Endothelial cell of umbilical vein (primary cell): Measurements from ENCODE around the gene NUP62CL. TPM values are rescaled to one million over a fixed set of nuclear protein-coding genes. Genes with fewer than 3 reads are reported as not detected.

Experiments
- BruUV-seq: library from RNA; stranded (reverse); fragments of 400-500 nt; replicated peaks from 2 replicates; lab custom pipeline; 2021; lab: Mats Ljungman, UMichigan
- CTCF ChIA-PET: fragments of 300-600, 350-600 bp; sonication (Branson Sonifier 250); formaldehyde crosslinking; loops from one replicate; lab custom pipeline; 2021; ENCODE audit warnings: antibody characterized with exemption, inconsistent platforms; lab: Charles Lee
- POLR2A ChIA-PET: fragments of 300-600, 350-600 bp; sonication (Branson Sonifier 250); formaldehyde crosslinking; loops from one replicate; lab custom pipeline; 2021; ENCODE audit warnings: antibody characterized with exemption, inconsistent platforms; lab: Charles Lee
- DNase-seq: peaks from one replicate; pipeline ENCODE4 v3.0.0-alpha.2; 2011; ENCODE audit warnings: low read depth, low spot score
- FAIRE-seq: peaks from 2 replicates; lab custom pipeline; 2011; peaks lifted over from hg19 to GRCh38; lab: Jason Lieb, UNC
- H2AFZ ChIP-seq: 2 replicates; pipeline ENCODE4 v1.6.0; 2012; ENCODE audit warnings: low read depth, low read length, control low read depth, inconsistent platforms
- H3K27ac ChIP-seq: 2 replicates; pipeline ENCODE4 v1.5.1; 2011; ENCODE audit warnings: low read depth, mild to moderate bottlenecking, control low read depth, low read length, moderate library complexity; ENCODE audit not compliant: insufficient read depth
- H3K27me3 ChIP-seq, 2 experiments: 2 replicates each; pipeline versions ENCODE4 v1.6.0 to v1.6.1; 2011; ENCODE audit warnings: low read length in 2 of 2, mixed read lengths in 1 of 2; ENCODE audit not compliant: control insufficient read depth in 2 of 2, insufficient read depth in 2 of 2
- H3K36me3 ChIP-seq, 2 experiments: 2 replicates in 1 of 2; 3 replicates in 1 of 2; pipeline ENCODE4 v1.5.1; 2011; ENCODE audit warnings: low read length in 2 of 2, mild to moderate bottlenecking in 1 of 2, moderate library complexity in 1 of 2; ENCODE audit not compliant: control insufficient read depth in 2 of 2, insufficient read depth in 2 of 2; ENCODE audit errors: extremely low read depth in 1 of 2
- H3K4me1 ChIP-seq: 3 replicates; pipeline ENCODE4 v1.5.1; 2011; ENCODE audit warnings: mild to moderate bottlenecking, low read length; ENCODE audit not compliant: control insufficient read depth, insufficient read depth; ENCODE audit errors: extremely low read depth
- H3K4me2 ChIP-seq: 2 replicates; pipeline ENCODE4 v1.6.1; 2011; ENCODE audit warnings: low read length, control low read depth, mixed read lengths; ENCODE audit not compliant: insufficient read depth
- H3K4me3 ChIP-seq, 3 experiments: fragments of 200-600 bp in 1 of 3; sonication (generic), shearing (Covaris generic) in 1 of 3; replicated peaks in 1 of 3; 2 replicates each; pipeline ENCODE4 v1.5.1; 2011 to 2016; ENCODE audit warnings: control low read depth in 3 of 3, low read length in 3 of 3, mild to moderate bottlenecking in 2 of 3, inconsistent platforms in 1 of 3, low read depth in 1 of 3, moderate library complexity in 1 of 3; ENCODE audit not compliant: insufficient read depth in 1 of 3
- H3K79me2 ChIP-seq: 2 replicates; pipeline ENCODE4 v1.6.0; 2012; ENCODE audit warnings: low read length, inconsistent platforms; ENCODE audit not compliant: control insufficient read depth, insufficient read depth
- H3K9ac ChIP-seq: replicated peaks from 2 replicates; pipeline ENCODE3; 2011; ENCODE audit warnings: low read length, control low read depth; ENCODE audit not compliant: insufficient read depth; ENCODE audit errors: extremely low read depth
- H3K9me1 ChIP-seq: replicated peaks from 3 replicates; pipeline ENCODE4 v1.6.0; 2011; ENCODE audit warnings: mild to moderate bottlenecking, low read length; ENCODE audit not compliant: control insufficient read depth, insufficient read depth; ENCODE audit errors: extremely low read depth
- H3K9me3 ChIP-seq: replicated peaks from 2 replicates; pipeline ENCODE4 v1.5.1; 2012; ENCODE audit warnings: low read length, inconsistent platforms; ENCODE audit not compliant: control insufficient read depth, insufficient read depth
- H4K20me1 ChIP-seq: replicated peaks from 2 replicates; pipeline ENCODE3; 2011; ENCODE audit warnings: mild to moderate bottlenecking, low read length; ENCODE audit not compliant: control insufficient read depth, insufficient read depth; ENCODE audit errors: extremely low read depth
- CTCF ChIP-seq, 2 donors: IDR thresholded peaks; 1 replicate in 1 of 2; 2 replicates in 1 of 2; pipeline ENCODE4 v1.5.1; 2011; ENCODE audit warnings: low read length in 2 of 2, mild to moderate bottlenecking in 2 of 2, moderate library complexity in 2 of 2, control low read depth in 1 of 2, inconsistent platforms in 1 of 2, low read depth in 1 of 2; ENCODE audit not compliant: insufficient read depth in 1 of 2; ENCODE audit errors: extremely low read depth in 1 of 2
- EZH2 ChIP-seq: IDR thresholded peaks from 2 replicates; pipeline ENCODE4 v1.6.1; 2012; ENCODE audit warnings: borderline replicate concordance, low read depth, mild to moderate bottlenecking, moderate library complexity, low read length, inconsistent platforms; ENCODE audit not compliant: severe bottlenecking
- FOS ChIP-seq: IDR thresholded peaks from 2 replicates; pipeline ENCODE4 v1.6.1; 2011; ENCODE audit warnings: mild to moderate bottlenecking, low read length, moderate library complexity, borderline replicate concordance; ENCODE audit not compliant: insufficient read depth
- GATA2 ChIP-seq: IDR thresholded peaks from 2 replicates; pipeline ENCODE4 v1.7.0; 2011; ENCODE audit warnings: low read depth, mild to moderate bottlenecking, moderate library complexity, mixed read lengths, low read length; ENCODE audit not compliant: insufficient read length, insufficient read depth
- JUN ChIP-seq: IDR thresholded peaks from 2 replicates; pipeline ENCODE4 v1.6.1; 2011; ENCODE audit warnings: borderline replicate concordance, low read depth; ENCODE audit not compliant: insufficient read length, insufficient read depth
- MYC ChIP-seq: IDR thresholded peaks from one replicate; pipeline ENCODE4 v1.6.1; 2011; ENCODE audit warnings: mild to moderate bottlenecking, low read depth, low read length
- POLR2A ChIP-seq: IDR thresholded peaks from 2 replicates; pipeline ENCODE4 v1.6.1; 2012; ENCODE audit warnings: low read depth, mild to moderate bottlenecking, control low read depth, low read length
- POLR2AphosphoS5 ChIP-seq: IDR thresholded peaks from 2 replicates; pipeline ENCODE4 v1.6.1; 2012; ENCODE audit warnings: low read depth, mild to moderate bottlenecking, control low read depth, low read length, moderate library complexity; ENCODE audit not compliant: insufficient read depth
- dilution Hi-C: fragments of 300-500 bp; cut with MboI; formaldehyde crosslinking; loops from one replicate; pipeline ENCODE4 v1.15.0; 2019; ENCODE audit warnings: low sequenced_read_pairs; ENCODE audit not compliant: extremely low pct_ligation_motif_present
- intact Hi-C: fragments of 100-400 bp; cut with micrococcal nuclease; formaldehyde crosslinking; loops from one replicate; pipeline ENCODE4 v1.10.0; 2022
- polyA plus RNA-seq, 4 experiments: library from polyadenylated mRNA; depleted of rRNA in 3 of 4; stranded (reverse) in 3 of 4; unstranded in 1 of 4; fragments of >200 nt; gene quantifications; 2 replicates each; pipeline versions ENCODE4 v1.2.1 to v1.2.3, GENCODE V29; 2011 to 2012; ENCODE audit warnings: missing spikeins in 1 of 4
- total RNA-seq: library from RNA; stranded (reverse); gene quantifications from 2 replicates; pipeline ENCODE4 v1.2.3, GENCODE V29; 2021
- TF ChIP-seq, protein P1 (sequence below): IDR thresholded peaks from 2 replicates; pipeline ENCODE4 v1.6.1; 2011; ENCODE audit not compliant: insufficient read depth, insufficient read length

NUP62CL gene
- total and polyA plus RNA-seq, 2 donors (not counting 3 experiments of a cell fraction or from before 2014, with no cell fraction given), result not detected

DNA sequence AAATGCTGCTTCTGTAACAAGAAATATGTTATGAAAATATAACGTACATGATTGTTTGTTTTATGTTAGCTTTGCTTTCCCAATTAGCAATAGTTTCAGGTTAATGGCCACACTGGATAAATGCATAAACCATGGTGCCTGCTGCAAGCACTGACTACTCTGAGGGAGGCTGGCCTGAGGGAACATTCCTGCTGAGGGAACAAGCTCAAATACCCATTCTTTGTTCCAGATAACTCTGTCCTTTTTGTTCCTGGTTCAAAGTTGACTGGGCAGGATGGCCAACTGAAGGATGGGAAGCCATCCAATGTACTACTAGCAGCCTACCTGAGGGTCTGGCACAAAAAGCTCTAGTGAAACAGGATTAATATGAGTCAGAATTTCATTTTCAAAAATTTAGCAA lies 37.5 kb downstream of the NUP62CL start:
- Histone ChIP-seq H3K36me3 (no peaks in the 10 kb centered on the region), H3K79me2 (no peaks in the 10 kb centered on the region), H3K9me3 (no peaks in the 10 kb centered on the region), H3K4me1 (no peaks in the 10 kb centered on the region), H2AFZ (no peak overlapping the region), H3K9ac (no peak overlapping the region), H3K4me2 (no peak overlapping the region), H3K9me1 (no peaks in the 10 kb centered on the region), H3K27me3 (no peaks in the 10 kb centered on the region), H4K20me1 (no peaks in the 10 kb centered on the region), H3K27ac (no peak overlapping the region), H3K4me3 (no peak overlapping the region)
- TF ChIP-seq, protein P1, sequence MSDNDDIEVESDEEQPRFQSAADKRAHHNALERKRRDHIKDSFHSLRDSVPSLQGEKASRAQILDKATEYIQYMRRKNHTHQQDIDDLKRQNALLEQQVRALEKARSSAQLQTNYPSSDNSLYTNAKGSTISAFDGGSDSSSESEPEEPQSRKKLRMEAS, result no peak
- TF ChIP-seq POLR2A (no peak), MYC (no peak), JUN (no peak), POLR2AphosphoS5 (no peak), GATA2 (no peak), EZH2 (no peak), CTCF (IDR thresholded peaks at IDR 0.05; ENCODE audit: extremely low read depth in 1 of 2, insufficient read depth in 1 of 2, low read depth in 1 of 2, low read length in 2 of 2) (no peak), FOS (no peak)
- intact Hi-C loops, result no loop called here
- FAIRE-seq (no peak), DNase-seq (no peak)
- dilution Hi-C loops, result no loop called here
- CTCF ChIA-PET, result no interaction called here
- POLR2A ChIA-PET, result no interaction called here
- no TSS peak for BruUV-seq
